Immature natural killer cell (primary cell): ENCODE measurements around the gene LCN9. TPM values are rescaled to one million over a fixed set of nuclear protein-coding genes. Genes with fewer than 3 reads are reported as not detected.
"Not testable (repeated sequence)": the region's sequence is repeated elsewhere in the genome, so short reads cannot be mapped to it uniquely, and the experiment has no call there.

Source experiments
- DNase-seq, 3 donors: peaks; one replicate each; pipeline ENCODE4 v3.0.0; 2022; ENCODE audit warnings: mixed read lengths in 1 of 3
- H3K27ac Mint-ChIP-seq, 6 donors: one replicate each; pipeline ENCODE4 v1.8.0; 2020; ENCODE audit warnings: mixed read lengths in 6 of 6, mild to moderate bottlenecking in 5 of 6, inconsistent platforms in 4 of 6, moderate library complexity in 3 of 6
- H3K27me3 Mint-ChIP-seq, 3 donors: one replicate each; pipeline ENCODE4 v1.8.0; 2020 to 2021; ENCODE audit warnings: low read depth in 3 of 3, mild to moderate bottlenecking in 3 of 3, mixed read lengths in 3 of 3, moderate library complexity in 3 of 3, inconsistent platforms in 1 of 3
- H3K36me3 Mint-ChIP-seq, 3 donors: one replicate each; pipeline ENCODE4 v1.8.0; 2020; ENCODE audit warnings: mixed read lengths in 3 of 3, inconsistent platforms in 2 of 3, mild to moderate bottlenecking in 2 of 3
- H3K4me1 Mint-ChIP-seq, 2 donors: one replicate each; pipeline ENCODE4 v1.8.0; 2020; ENCODE audit warnings: inconsistent platforms in 2 of 2, mild to moderate bottlenecking in 2 of 2, mixed read lengths in 2 of 2, moderate library complexity in 1 of 2
- H3K4me3 Mint-ChIP-seq, 5 donors: one replicate each; pipeline ENCODE4 v1.8.0; 2020; ENCODE audit warnings: mild to moderate bottlenecking in 5 of 5, mixed read lengths in 5 of 5, inconsistent platforms in 3 of 5, moderate library complexity in 3 of 5
- H3K9me3 Mint-ChIP-seq, 6 donors: one replicate each; pipeline ENCODE4 v1.8.0; 2020; ENCODE audit warnings: mild to moderate bottlenecking in 6 of 6, mixed read lengths in 6 of 6, inconsistent platforms in 4 of 6, moderate library complexity in 3 of 6
- polyA plus RNA-seq, 3 donors: library from polyadenylated mRNA; unstranded; fragments of 300-500 nt; fragmentation: Illumina TruSeq; gene quantifications; one replicate each; pipeline ENCODE4 v1.2.3, GENCODE V29; 2021

LCN9 gene
- polyA plus RNA-seq, 3 donors from 2014 or later: not detected

DNA sequence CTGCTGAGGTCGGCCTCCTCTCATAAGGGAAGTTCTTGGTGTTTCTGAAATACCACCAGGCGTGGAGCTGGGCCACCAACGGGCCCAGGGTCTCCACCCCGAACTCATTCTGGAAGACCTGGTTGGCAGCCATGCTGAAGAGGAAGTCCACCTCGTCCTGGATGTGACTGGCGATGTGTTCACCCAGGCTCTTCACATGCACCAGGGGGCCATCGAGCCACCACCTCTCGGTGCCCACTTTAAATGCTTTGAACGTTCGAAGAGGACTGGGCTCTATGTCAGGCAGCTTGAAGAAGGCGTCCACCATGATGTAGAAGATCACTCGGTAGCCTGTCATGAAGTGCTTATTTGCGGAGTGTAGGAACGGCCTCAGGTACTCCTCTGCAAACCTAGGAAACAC, 38.8 kb upstream of the LCN9 start:
- Mint-ChIP-seq H3K4me1 (no peaks in the 10 kb centered on the region), H3K27me3 (peaks cover 0 to 7% (median 3%) of the 10 kb centered on the region in 3 donors), H3K9me3 (peaks cover 4 to 26% (median 13%) of the 10 kb centered on the region in 6 donors), H3K27ac (no peak overlapping the region), H3K4me3 (no peak overlapping the region), H3K36me3 (no peaks in the 10 kb centered on the region)
- no peak for DNase-seq

DNA sequence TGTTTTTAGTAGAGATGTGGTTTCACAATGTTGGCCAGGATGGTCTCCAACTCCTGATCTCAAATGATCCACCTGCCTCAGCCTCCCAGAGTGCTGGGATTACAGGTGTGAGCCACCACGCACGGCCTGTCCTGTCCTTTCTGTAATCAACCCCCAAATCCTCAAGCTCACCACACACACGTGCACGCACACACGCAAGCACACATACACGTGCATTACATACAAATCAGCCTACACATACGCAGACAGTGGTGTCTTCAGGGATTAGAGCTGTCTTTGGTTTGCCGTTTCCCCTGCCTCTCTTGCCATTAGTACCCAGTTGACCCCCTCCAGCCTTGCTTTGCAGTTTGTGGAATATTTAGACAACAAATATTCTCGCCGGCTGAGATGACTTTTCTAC, 30.3 kb upstream of the LCN9 start:
- DNase-seq: no peak
- Mint-ChIP-seq H3K36me3 (no peaks in the 10 kb centered on the region), H3K9me3 (peaks cover 4 to 20% (median 11%) of the 10 kb centered on the region in 6 donors), H3K27ac (no peak overlapping the region), H3K4me1 (no peaks in the 10 kb centered on the region), H3K4me3 (no peak overlapping the region), H3K27me3 (peaks cover 0 to 10% (median 5%) of the 10 kb centered on the region in 3 donors)

DNA sequence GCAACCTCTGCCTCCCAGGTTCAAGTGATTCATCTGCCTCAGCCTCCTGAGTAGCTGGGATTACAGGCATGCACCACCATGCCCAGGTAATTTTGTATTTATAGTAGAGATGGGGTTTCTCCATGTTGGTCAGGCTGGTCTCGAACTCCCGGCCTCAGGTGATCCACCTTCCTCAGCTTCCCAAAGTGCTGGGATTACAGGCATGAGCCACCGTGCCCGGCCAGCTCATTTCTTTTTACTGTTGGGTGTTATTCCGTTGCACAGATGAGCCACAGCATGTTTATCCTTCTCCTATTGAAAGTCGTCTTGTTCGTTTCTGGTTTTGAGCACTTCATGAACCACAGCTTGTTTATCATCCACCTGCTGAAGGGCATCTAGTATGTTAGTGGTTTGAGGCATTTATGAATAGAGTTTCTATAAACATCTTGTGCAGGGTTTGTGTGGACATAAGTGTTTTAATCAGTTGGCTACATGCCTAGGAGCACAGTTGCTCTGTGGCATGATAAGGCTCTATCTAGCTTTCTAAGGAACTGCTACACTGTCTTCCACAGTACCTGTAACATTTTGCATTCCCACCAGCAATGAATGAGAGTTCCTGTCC, 26.1 kb upstream of the LCN9 start:
- peaks cover 5 to 12% (median 8%) of the 10 kb centered on the region in 3 donors for H3K27me3 Mint-ChIP-seq
- H3K4me3 Mint-ChIP-seq, H3K36me3 Mint-ChIP-seq, H3K27ac Mint-ChIP-seq, H3K9me3 Mint-ChIP-seq, DNase-seq, H3K4me1 Mint-ChIP-seq: not testable (repeated sequence)

DNA sequence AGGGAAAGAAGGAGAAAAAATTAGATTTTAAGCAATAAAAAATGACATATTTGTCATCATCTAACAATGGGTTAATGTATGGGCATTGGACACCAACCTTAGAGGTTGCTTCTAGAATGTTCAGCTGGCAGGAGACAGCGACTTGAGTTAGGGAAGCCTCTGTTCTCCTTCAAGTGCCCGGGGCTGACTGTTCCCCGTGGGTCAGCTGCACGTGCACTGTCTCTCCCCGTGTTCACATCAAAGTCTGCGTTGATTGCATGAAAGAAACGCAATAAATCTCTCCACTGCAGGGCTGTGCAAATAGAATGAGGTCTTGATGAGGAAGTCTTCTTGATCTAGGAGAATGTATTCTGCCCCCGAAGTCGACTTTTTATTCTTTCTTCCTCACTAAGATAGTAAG, 23.9 kb upstream of the LCN9 start, which contains the start of gene GLT6D1:
Gene GLT6D1 (minus strand): TSS at position 345 of the 400 bp plus-strand sequence. CDS start 353 bp downstream, outside the sequence.
- no peaks in the 10 kb centered on the region for H3K4me1 Mint-ChIP-seq
- no peaks in the 10 kb centered on the region for H3K36me3 Mint-ChIP-seq
- H3K9me3 Mint-ChIP-seq: peaks cover 0 to 9% (median 3%) of the 10 kb centered on the region in 6 donors
- no peak within 1 kb of the TSS for H3K4me3 Mint-ChIP-seq
- no peak for DNase-seq
- no peak within 1 kb of the TSS for H3K27ac Mint-ChIP-seq
- peaks cover 8 to 15% (median 9%) of the 10 kb centered on the region in 3 donors for H3K27me3 Mint-ChIP-seq

DNA sequence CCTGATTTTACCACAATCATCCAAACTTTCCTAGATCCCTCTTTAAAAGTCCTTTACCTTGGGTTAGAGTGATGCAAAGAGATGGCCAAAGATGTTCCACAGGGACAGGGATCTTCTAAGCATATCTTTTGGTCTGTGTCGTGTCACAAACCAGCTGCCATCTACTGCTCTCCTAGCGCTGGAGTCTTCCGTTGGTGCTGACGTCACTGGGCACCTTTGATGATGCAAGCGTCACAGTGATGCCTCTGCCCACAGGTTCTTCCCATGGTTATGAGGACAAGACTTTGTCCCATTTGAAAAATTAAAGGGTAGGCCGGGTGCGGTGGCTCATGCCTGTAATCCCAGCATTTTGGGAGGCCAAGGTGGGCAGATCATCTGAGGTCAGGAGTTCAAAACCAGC, 22.1 kb upstream of the LCN9 start:
- Mint-ChIP-seq H3K9me3 (peaks cover 4 to 25% (median 17%) of the 10 kb centered on the region in 6 donors), H3K27ac (no peak overlapping the region), H3K4me1 (no peaks in the 10 kb centered on the region), H3K27me3 (peaks cover 0 to 18% (median 9%) of the 10 kb centered on the region in 3 donors), H3K4me3 (no peak overlapping the region), H3K36me3 (peaks cover 0 to 5% (median 0%) of the 10 kb centered on the region in 3 donors)
- DNase-seq: no peak

DNA sequence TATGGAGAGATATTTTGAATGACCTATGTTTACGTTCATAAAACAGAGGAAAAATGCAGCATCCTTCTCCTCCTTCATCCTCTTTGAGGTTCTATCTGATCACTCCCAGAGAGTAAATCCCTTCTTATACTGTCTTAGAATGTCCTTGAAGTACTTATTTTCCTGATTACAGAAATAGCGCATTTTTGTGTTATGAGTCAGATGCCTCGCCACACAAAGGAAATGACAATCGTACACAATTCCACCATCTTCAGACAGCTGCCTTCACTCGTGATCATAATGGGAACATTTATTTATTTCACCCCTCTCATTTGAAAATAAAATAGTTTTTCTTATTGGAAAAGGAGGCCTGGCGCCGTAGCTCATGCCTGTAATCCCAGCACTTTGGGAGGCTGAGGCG, 21.4 kb upstream of the LCN9 start:
- DNase-seq: no peak
- Mint-ChIP-seq H3K36me3 (peaks cover 0 to 5% (median 0%) of the 10 kb centered on the region in 3 donors), H3K27ac (no peak overlapping the region), H3K27me3 (peaks cover 0 to 18% (median 9%) of the 10 kb centered on the region in 3 donors), H3K4me3 (no peak overlapping the region), H3K9me3 (peaks cover 4 to 32% (median 23%) of the 10 kb centered on the region in 6 donors), H3K4me1 (no peaks in the 10 kb centered on the region)

DNA sequence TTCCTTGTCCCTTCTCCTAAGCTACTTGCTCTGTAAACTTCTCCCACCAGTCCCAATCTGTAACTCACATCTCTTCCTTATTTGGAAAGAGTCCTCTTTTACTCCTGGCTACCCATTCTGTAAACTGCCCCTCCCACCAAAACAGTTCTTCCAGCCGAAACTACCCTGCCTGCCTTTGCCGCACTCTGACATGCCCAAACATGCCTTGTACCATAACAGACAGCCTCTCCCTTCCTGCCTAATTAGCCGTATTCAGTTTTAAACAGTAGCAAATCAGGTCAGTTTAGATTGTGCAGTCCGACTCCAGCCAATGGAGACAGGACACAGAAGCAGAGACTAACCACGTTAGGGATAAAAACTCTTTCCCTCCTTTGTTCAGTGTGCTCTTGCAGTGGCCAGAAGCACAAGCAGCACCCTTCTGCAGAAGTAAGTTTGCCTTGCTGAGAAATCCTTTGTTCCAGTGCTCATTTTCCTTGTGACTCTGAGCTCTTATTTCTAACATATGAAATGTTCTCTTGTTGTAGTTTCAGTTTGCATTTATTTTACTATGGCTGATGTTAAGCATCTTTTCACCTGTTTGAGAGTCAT, 18.4 kb upstream of the LCN9 start:
- no peak overlapping the region for H3K27ac Mint-ChIP-seq
- no peak overlapping the region for H3K4me3 Mint-ChIP-seq
- H3K36me3 Mint-ChIP-seq: peaks cover 0 to 5% (median 3%) of the 10 kb centered on the region in 3 donors
- peaks cover 0 to 17% (median 9%) of the 10 kb centered on the region in 3 donors for H3K27me3 Mint-ChIP-seq
- DNase-seq: no peak
- no peaks in the 10 kb centered on the region for H3K4me1 Mint-ChIP-seq
- H3K9me3 Mint-ChIP-seq: peaks cover 8 to 59% (median 41%) of the 10 kb centered on the region in 6 donors

DNA sequence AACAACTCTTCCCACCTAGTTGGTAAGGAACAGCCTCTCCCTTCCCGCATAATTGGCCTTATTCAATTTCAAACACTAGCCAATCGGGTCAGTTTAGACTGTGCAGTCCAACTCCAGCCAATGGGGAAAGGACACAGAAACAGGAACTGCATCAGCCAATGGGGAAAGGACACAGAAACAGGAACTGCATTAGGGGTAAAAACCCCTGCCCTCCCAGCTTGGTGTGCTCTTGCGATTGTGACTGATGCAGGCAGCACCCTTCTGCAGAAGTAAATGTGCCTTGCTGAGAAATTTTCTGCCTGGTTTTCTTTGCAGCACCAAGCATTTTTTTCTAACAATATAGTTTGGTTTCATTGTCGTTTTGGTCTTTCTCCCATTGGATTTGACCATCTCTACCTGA, 15.2 kb upstream of the LCN9 start:
- no peak overlapping the region for H3K27ac Mint-ChIP-seq
- H3K27me3 Mint-ChIP-seq: peaks cover 0 to 12% (median 5%) of the 10 kb centered on the region in 3 donors
- no peaks in the 10 kb centered on the region for H3K4me1 Mint-ChIP-seq
- DNase-seq: no peak
- H3K36me3 Mint-ChIP-seq: peaks cover 0 to 8% (median 3%) of the 10 kb centered on the region in 3 donors
- no peak overlapping the region for H3K4me3 Mint-ChIP-seq
- peaks cover 8 to 60% (median 41%) of the 10 kb centered on the region in 6 donors for H3K9me3 Mint-ChIP-seq

DNA sequence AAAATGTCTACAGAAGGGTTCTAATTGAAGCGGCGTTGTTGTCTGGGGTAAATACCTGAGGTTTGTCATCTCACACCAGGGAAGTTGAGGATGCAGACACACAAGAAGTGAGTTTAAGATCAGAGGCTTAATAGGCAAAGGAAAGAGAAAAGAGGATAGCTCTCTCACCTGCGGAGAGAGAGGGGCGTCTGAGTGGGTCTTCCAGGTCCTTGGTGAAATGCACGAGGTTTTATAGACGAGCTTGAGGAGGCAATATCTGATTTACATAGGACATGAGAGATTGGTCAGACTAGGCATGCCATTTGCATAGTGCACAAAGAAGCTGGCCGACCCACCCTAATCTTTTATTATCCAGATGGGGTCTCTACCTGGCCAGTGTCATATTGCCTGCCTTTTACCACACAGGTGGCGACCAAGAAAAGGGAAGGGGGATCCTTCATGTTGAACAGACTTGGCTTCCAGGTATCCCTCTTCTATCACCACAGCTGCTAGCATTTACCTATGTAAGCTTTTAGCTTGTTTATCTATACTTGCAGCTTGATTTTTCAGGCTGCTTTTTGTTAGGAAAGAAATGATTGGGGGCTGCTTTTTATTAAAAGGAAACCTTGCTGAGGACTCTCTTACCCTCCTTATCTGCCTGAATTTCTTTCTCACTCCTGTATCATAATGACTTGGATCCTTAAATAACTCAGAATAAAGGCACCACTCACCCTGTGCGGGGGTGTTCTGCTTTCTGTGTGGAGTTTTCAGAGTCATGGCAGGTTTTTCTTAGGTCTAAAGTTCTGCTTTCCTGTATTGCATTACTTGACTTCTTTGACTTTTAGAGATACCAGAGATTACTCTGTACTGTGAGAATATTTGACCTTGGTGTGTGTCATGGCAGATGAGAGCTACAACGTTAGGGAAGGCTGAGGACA, 14.4 kb upstream of the LCN9 start:
- Mint-ChIP-seq H3K36me3 (peaks cover 0 to 8% (median 3%) of the 10 kb centered on the region in 3 donors), H3K27me3 (peaks cover 0 to 10% (median 4%) of the 10 kb centered on the region in 3 donors), H3K4me1 (no peaks in the 10 kb centered on the region), H3K4me3 (no peak overlapping the region), H3K9me3 (peaks cover 12 to 56% (median 38%) of the 10 kb centered on the region in 6 donors), H3K27ac (no peak overlapping the region)
- DNase-seq: no peak

DNA sequence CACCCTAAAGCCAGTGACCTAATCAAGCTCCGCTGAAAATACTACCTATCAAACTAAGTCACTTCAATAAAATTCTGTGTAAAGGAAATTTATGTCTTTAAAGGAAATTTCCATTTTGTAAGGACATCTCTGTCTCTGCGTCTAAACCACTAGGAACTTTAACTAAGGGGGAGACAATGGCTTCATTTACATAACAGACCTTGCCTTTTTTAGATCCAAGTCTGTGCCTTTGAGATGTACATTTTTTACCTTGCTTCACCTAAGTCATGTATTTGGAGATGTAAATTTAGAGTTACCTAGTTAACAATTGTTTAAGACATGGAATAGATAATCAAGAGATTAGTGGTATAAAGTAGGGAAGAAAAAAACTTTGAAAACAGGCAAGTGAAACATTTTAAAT, 13.6 kb upstream of the LCN9 start:
- Mint-ChIP-seq H3K4me3 (no peak overlapping the region), H3K27me3 (peaks cover 2 to 11% (median 4%) of the 10 kb centered on the region in 3 donors), H3K4me1 (no peaks in the 10 kb centered on the region), H3K27ac (no peak overlapping the region), H3K9me3 (peaks cover 10 to 50% (median 36%) of the 10 kb centered on the region in 6 donors), H3K36me3 (peaks cover 0 to 8% (median 3%) of the 10 kb centered on the region in 3 donors)
- no peak for DNase-seq

DNA sequence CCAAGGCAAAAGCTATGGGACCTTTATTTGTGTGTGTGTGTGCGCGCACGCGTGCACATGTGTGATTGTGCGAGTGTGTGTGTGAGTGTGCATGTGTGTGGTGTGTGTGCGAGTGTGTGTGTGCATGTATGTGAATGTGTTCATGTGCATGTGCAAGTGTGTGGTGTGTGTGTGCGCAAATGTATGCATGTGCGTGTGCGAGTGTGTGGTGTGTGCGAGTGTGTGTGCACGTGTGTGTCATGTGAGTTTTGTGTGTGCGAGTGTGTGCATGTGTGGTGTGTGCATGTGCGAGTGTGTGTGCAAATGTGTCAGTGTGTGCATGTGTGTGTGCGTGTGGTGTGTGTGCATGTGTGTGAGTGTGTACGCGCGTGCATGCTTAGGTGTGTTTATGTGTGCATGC, 12.7 kb upstream of the LCN9 start:
- Mint-ChIP-seq H3K27ac (no peak overlapping the region), H3K4me1 (no peaks in the 10 kb centered on the region), H3K27me3 (peaks cover 2 to 10% (median 4%) of the 10 kb centered on the region in 3 donors), H3K4me3 (peak overlapping the region in 1 of 5 donors; percentile 0), H3K9me3 (peaks cover 8 to 41% (median 27%) of the 10 kb centered on the region in 6 donors), H3K36me3 (peaks cover 0 to 5% (median 3%) of the 10 kb centered on the region in 3 donors)
- DNase-seq: no peak

DNA sequence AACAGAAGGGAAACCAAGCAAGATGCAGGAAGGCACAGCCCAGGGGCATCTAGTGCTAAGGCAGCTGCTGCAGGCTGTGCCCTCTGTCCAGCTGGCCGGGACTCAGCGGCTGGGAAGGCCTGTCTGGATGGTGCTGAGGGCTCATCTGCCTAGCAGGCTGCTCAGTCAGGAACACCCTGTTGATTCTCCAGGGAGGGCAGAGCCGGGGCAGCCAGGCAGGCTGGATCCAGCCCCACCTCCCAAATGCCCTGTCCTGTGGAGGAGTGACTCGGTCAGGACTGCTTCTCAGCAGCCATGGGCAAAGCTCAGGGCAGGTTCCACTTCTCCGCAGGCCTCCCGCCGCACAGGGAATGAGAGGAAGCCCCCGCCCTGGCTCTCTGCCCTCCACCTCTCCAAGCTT, 7.8 kb upstream of the LCN9 start:
- H3K27me3 Mint-ChIP-seq: peaks cover 2 to 4% (median 2%) of the 10 kb centered on the region in 3 donors

DNA sequence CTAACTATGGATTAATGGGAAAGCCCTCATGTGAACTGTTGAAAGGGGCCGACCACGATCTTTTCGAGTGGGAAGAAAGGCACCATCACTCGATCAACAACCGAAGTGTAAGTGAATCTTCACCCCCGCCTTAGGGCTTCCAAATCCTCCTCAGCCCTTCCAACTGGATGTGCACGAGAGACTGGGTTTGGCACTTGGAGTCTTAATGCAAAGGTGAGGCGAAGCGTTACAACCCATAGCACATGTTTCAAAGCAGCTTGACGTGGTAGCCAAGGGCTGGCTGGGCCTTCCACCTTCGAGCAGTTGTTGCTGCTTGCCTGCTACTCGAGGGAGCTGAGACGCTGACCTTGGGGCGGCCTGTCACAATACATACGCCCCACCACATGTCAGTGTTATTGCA, 5.7 kb upstream of the LCN9 start:
- Mint-ChIP-seq H3K27me3 (peaks cover 2 to 3% (median 2%) of the 10 kb centered on the region in 3 donors), H3K36me3 (no peaks in the 10 kb centered on the region), H3K9me3 (peaks cover 0 to 4% (median 0%) of the 10 kb centered on the region in 6 donors), H3K4me1 (no peaks in the 10 kb centered on the region), H3K4me3 (no peak overlapping the region), H3K27ac (no peak overlapping the region)
- no peak for DNase-seq

More for the DNA sequence above, 7.8 kb upstream of the LCN9 start:
- peaks cover 0 to 1% (median 0%) of the 10 kb centered on the region in 3 donors for H3K36me3 Mint-ChIP-seq
- peaks cover 0 to 4% (median 0%) of the 10 kb centered on the region in 6 donors for H3K9me3 Mint-ChIP-seq
- no peaks in the 10 kb centered on the region for H3K4me1 Mint-ChIP-seq
- H3K4me3 Mint-ChIP-seq: no peak overlapping the region
- no peak for DNase-seq
- H3K27ac Mint-ChIP-seq: no peak overlapping the region
